ENCODE data around the gene CPT1A. TPM values are rescaled to one million over a fixed set of nuclear protein-coding genes. Genes with fewer than 3 reads are reported as not detected.
A peak's percentile ranks its signal among the peaks of the same experiment; 100 is the strongest.

Gene CPT1A
- total and polyA plus RNA-seq, 3 donors from 2014 or later: 39.2 to 58.5 (median 49.1) TPM

DNA sequence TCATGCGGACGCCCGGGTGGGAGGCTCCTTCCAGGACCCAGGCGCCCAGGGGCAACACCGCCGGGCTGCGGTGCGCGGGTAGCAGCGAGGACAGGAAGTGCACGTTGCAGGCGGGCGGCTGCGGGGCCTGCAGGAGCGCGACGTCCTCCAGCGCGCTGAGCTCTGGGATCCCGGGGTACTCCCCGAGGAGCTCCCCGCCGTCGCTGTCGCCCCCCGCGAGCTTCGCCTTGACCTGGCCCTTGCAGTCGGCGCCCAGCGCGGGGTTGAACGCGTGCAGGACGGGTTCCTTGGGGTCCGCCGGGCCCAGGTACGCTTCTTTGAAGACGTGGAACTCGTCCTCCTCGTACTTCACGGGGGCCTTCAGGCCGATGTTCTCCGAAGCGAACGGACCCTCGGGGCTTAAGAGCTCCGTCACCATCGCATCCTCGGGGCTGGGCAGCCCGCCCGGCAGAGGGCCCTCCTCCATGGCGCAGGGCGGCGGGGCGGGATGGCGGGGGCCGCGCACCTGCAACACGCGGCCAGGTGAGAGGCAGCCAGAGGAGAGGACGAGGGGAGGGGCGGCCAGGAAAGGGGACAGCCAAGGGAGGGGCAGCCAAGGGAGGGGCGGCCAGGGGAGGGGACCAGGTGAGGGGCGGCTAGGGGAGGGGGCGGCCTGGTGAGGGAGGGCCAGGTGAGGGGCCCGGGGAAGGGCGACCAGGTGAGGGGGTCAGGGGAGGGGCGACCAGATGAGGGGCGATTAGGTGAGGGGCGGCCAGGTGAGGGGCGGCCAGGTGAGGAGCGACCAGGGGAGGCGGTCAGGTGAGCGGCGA lies 91.3 kb downstream of the CPT1A start:
- TF ChIP-seq, protein P1, sequence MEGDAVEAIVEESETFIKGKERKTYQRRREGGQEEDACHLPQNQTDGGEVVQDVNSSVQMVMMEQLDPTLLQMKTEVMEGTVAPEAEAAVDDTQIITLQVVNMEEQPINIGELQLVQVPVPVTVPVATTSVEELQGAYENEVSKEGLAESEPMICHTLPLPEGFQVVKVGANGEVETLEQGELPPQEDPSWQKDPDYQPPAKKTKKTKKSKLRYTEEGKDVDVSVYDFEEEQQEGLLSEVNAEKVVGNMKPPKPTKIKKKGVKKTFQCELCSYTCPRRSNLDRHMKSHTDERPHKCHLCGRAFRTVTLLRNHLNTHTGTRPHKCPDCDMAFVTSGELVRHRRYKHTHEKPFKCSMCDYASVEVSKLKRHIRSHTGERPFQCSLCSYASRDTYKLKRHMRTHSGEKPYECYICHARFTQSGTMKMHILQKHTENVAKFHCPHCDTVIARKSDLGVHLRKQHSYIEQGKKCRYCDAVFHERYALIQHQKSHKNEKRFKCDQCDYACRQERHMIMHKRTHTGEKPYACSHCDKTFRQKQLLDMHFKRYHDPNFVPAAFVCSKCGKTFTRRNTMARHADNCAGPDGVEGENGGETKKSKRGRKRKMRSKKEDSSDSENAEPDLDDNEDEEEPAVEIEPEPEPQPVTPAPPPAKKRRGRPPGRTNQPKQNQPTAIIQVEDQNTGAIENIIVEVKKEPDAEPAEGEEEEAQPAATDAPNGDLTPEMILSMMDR (IDR thresholded peaks at IDR 0.05): no peak
- no peak for TF ChIP-seq POLR2A (IDR thresholded peaks at IDR 0.05)
- peaks cover 4% of the 10 kb centered on the region for H3K4me1 ChIP-seq
- H3K36me3 ChIP-seq (ENCODE audit: low read depth, missing control alignments): no peaks in the 10 kb centered on the region
- H3K27me3 ChIP-seq: no peaks in the 10 kb centered on the region
- DNase-seq: no peak
- intact Hi-C loops (cut with DNase I; ENCODE audit: low total_unique reads): no loop called here
- H3K4me3 ChIP-seq: peak overlapping the region; percentile 50 to 51
- WGBS, 2 donors: 40 to 49% methylated on average over 32 to 56 of the region's 76 CpGs
- H3K9me3 ChIP-seq: no peaks in the 10 kb centered on the region
- H3K27ac ChIP-seq: no peak overlapping the region

GRCh38 chr11:68749229-68750123 lies 92.2 kb downstream of the CPT1A start:
- WGBS, 2 donors: 54 to 60% methylated on average over 15 to 20 of the region's 20 CpGs
- TF ChIP-seq POLR2A (IDR thresholded peaks at IDR 0.05): no peak
- TF ChIP-seq, protein P1 (IDR thresholded peaks at IDR 0.05): no peak
- H3K27ac ChIP-seq: no peak overlapping the region
- no peaks in the 10 kb centered on the region for H3K36me3 ChIP-seq (ENCODE audit: low read depth, missing control alignments)
- H3K9me3 ChIP-seq: no peaks in the 10 kb centered on the region
- intact Hi-C loops (cut with DNase I; ENCODE audit: low total_unique reads): no loop called here
- H3K4me1 ChIP-seq: peaks cover 4% of the 10 kb centered on the region
- no peaks in the 10 kb centered on the region for H3K27me3 ChIP-seq
- no peak for DNase-seq
- H3K4me3 ChIP-seq: peak overlapping the region in 1 of 2 donors; percentile 50

GRCh38 chr11:68748061-68748460 lies 93.7 kb downstream of the CPT1A start:
- H3K27me3 ChIP-seq: no peaks in the 10 kb centered on the region
- intact Hi-C loops (cut with DNase I; ENCODE audit: low total_unique reads): no loop called here
- WGBS, 2 donors: 79 to 80% methylated on average over 2 of the region's 2 CpGs

GRCh38 chr11:68743539-68743938 lies 98.2 kb downstream of the CPT1A start:
- no peaks in the 10 kb centered on the region for H3K9me3 ChIP-seq
- H3K27ac ChIP-seq: no peak overlapping the region
- TF ChIP-seq, protein P1 (IDR thresholded peaks at IDR 0.05): no peak
- TF ChIP-seq POLR2A (IDR thresholded peaks at IDR 0.05): no peak
- peaks cover 5% of the 10 kb centered on the region for H3K4me1 ChIP-seq
- no peaks in the 10 kb centered on the region for H3K36me3 ChIP-seq (ENCODE audit: low read depth, missing control alignments)
- WGBS, 2 donors: 91 to 96% methylated on average over 3 of the region's 3 CpGs
- no peak for DNase-seq
- intact Hi-C loops (cut with DNase I; ENCODE audit: low total_unique reads): no loop called here
- H3K4me3 ChIP-seq: no peak overlapping the region
- H3K27me3 ChIP-seq: no peaks in the 10 kb centered on the region

More at GRCh38 chr11:68748061-68748460, 93.7 kb downstream of the CPT1A start:
- DNase-seq: no peak
- Histone ChIP-seq H3K9me3 (no peaks in the 10 kb centered on the region), H3K27ac (no peak overlapping the region), H3K4me3 (no peak overlapping the region), H3K4me1 (peaks cover 4% of the 10 kb centered on the region), H3K36me3 (ENCODE audit: low read depth, missing control alignments) (no peaks in the 10 kb centered on the region)
- TF ChIP-seq, protein P1 (IDR thresholded peaks at IDR 0.05): no peak
- TF ChIP-seq POLR2A (IDR thresholded peaks at IDR 0.05): no peak

Measured in testis (tissue), 3 donors.